ENCODE results near the gene GEMIN4.

- no peak for TF ChIP-seq CTCF (tag by site-specific recombination; IDR thresholded peaks at IDR 0.05)
- no peak for TF ChIP-seq ZNF157 (tag by site-specific recombination; IDR thresholded peaks at IDR 0.05)
- no peak for TF ChIP-seq ZNF280D (tag by site-specific recombination; IDR thresholded peaks at IDR 0.05)
- TF ChIP-seq ZNF510 (tag by site-specific recombination; IDR thresholded peaks at IDR 0.05; ENCODE audit: insufficient replicate concordance): no peak
- peak; percentile 98 for TF ChIP-seq GLIS1 (tag by site-specific recombination; IDR thresholded peaks at IDR 0.05)
- no peak for TF ChIP-seq PBX3 (CRISPR knock-in tag; IDR thresholded peaks at IDR 0.05)
- TF ChIP-seq OVOL3 (tag by site-specific recombination; IDR thresholded peaks at IDR 0.05): no peak
- TF ChIP-seq ZNF660 (tag by site-specific recombination; IDR thresholded peaks at IDR 0.05): no peak
- TF ChIP-seq ZNF423 (tag by site-specific recombination; IDR thresholded peaks at IDR 0.05): no peak
- TF ChIP-seq ZNF18 (tag by site-specific recombination; IDR thresholded peaks at IDR 0.05): no peak
Measured at GRCh38 chr17:750431-751037, 1.5 kb downstream of the GEMIN4 start.
